ENCODE data around the gene MSH3. TPM values are rescaled to one million over a fixed set of nuclear protein-coding genes. Genes with fewer than 3 reads are reported as not detected.

The MSH3 gene
- polyA plus RNA-seq, 3 donors, result 4.5 to 9.9 (median 8.0) TPM

DNA sequence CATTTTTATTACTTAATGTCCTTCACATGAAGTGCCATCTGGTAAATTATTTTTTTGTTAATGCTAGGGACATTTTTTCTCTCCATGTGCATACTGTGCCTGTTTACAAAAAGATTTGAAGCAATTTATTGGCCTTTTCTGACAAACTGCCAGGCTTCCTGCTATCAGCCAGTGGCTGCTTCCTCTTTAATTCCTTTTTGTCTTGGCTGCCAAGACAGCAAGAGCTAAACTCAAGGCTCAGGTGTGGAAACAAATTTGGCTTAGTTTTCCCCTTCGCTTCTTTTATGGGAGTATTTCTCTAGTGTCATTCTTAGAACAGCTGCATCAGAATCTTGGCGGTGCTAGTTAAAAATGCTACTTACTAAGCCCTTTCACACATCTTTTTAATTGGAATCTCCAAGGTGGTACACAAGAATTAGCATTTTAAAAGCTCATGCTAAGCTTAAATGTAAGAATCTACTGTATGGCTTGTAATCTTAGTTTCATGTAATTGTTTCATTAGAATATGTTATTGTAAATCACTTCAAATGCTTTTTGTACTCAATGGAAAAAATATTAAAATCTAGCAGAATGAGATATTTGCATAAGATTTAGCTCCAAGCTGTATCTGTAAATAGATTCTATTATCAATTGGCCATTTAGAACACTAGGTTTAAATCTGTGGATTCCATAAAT is 171.5 kb downstream of the MSH3 start:
- no CpG with 5 or more reads among the region's 2 CpGs for WGBS (ENCODE audit: insufficient coverage)
- intact Hi-C loops (cut with micrococcal nuclease), result no loop called here

DNA sequence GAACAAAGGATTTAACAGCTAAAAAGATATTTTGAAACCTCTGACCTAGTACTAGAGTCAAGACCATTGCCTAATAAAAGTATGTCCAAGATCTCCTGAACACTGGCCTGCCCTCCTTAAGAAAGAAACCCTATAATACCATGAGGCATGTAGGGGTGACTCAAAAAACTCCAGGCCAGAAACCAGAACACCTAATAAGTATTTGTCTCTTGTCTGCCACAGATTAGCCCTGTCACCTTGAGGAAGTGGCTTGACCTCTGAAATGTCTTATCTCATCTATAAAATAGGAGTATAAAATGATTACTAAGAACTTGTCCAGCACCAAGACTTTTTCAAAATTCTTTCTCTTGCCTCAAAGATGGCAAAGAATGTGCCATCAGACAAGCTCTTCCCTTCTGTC is 180.3 kb downstream of the MSH3 start:
- H3K27me3 Mint-ChIP-seq (ENCODE audit: low read depth in 3 of 3), result peaks cover 0 to 2% (median 0%) of the 10 kb centered on the region in 3 donors
- Histone ChIP-seq H3K4me2 (replicated peaks; ENCODE audit: extremely low read depth, low read length, poor library complexity, severe bottlenecking) (no peak overlapping the region), H3K27ac (ENCODE audit: low read depth in 1 of 2, low read length in 2 of 2) (no peak overlapping the region), H3K4me3 (replicated peaks in 1 of 3; ENCODE audit: low read depth in 2 of 3, low read length in 3 of 3) (no peak overlapping the region), H2AFZ (ENCODE audit: insufficient read depth, low read depth, low read length, poor library complexity, severe bottlenecking) (no peak overlapping the region), H3K36me3 (replicated peaks in 1 of 2; ENCODE audit: control insufficient read depth in 1 of 2, insufficient read depth in 2 of 2, low read length in 2 of 2) (peaks cover 0 to 10% of the 10 kb centered on the region in 2 donors), H3K4me1 (ENCODE audit: control insufficient read depth in 1 of 2, insufficient read depth in 2 of 2, low read length in 2 of 2) (no peaks in the 10 kb centered on the region), H3K9ac (ENCODE audit: insufficient read depth, low read length, poor library complexity, severe bottlenecking) (no peak overlapping the region), H4K20me1 (ENCODE audit: insufficient read depth, low read length) (no peaks in the 10 kb centered on the region), H3K9me3 (replicated peaks in 1 of 2; ENCODE audit: control insufficient read depth in 1 of 2, insufficient read depth in 1 of 2, low read length in 2 of 2) (no peaks in the 10 kb centered on the region), H3K79me2 (ENCODE audit: insufficient read depth, low read length) (no peaks in the 10 kb centered on the region), H3K27me3 (ENCODE audit: control insufficient read depth in 2 of 2, insufficient read depth in 2 of 2, low read length in 2 of 2) (no peaks in the 10 kb centered on the region)
- no peak overlapping the region for H3K27ac Mint-ChIP-seq
- TF ChIP-seq, protein P1, sequence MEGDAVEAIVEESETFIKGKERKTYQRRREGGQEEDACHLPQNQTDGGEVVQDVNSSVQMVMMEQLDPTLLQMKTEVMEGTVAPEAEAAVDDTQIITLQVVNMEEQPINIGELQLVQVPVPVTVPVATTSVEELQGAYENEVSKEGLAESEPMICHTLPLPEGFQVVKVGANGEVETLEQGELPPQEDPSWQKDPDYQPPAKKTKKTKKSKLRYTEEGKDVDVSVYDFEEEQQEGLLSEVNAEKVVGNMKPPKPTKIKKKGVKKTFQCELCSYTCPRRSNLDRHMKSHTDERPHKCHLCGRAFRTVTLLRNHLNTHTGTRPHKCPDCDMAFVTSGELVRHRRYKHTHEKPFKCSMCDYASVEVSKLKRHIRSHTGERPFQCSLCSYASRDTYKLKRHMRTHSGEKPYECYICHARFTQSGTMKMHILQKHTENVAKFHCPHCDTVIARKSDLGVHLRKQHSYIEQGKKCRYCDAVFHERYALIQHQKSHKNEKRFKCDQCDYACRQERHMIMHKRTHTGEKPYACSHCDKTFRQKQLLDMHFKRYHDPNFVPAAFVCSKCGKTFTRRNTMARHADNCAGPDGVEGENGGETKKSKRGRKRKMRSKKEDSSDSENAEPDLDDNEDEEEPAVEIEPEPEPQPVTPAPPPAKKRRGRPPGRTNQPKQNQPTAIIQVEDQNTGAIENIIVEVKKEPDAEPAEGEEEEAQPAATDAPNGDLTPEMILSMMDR (IDR thresholded peaks at IDR 0.05), result no peak
- peaks cover 19 to 24% of the 10 kb centered on the region in 2 donors for H3K36me3 Mint-ChIP-seq
- no peak overlapping the region for H3K4me3 Mint-ChIP-seq
- H3K4me1 Mint-ChIP-seq, result no peaks in the 10 kb centered on the region
- intact Hi-C loops (cut with micrococcal nuclease), result no loop called here
- peaks cover 0 to 4% (median 0%) of the 10 kb centered on the region in 7 donors for H3K9me3 Mint-ChIP-seq
- DNase-seq, result no peak

More for the DNA sequence above, 171.5 kb downstream of the MSH3 start:
- peaks cover 42 to 45% of the 10 kb centered on the region in 2 donors for H3K36me3 Mint-ChIP-seq
- no peak for DNase-seq
- H3K27ac Mint-ChIP-seq, result peak overlapping the region in 1 of 7 donors; percentile 6
- peaks cover 3 to 45% of the 10 kb centered on the region in 2 donors for H3K36me3 ChIP-seq (replicated peaks in 1 of 2; ENCODE audit: control insufficient read depth in 1 of 2, insufficient read depth in 2 of 2, low read length in 2 of 2)
- no peak overlapping the region for H3K4me3 ChIP-seq (replicated peaks in 1 of 3; ENCODE audit: low read depth in 2 of 3, low read length in 3 of 3)
- H3K4me2 ChIP-seq (replicated peaks; ENCODE audit: extremely low read depth, low read length, poor library complexity, severe bottlenecking), result no peak overlapping the region
- H3K79me2 ChIP-seq (ENCODE audit: insufficient read depth, low read length), result no peaks in the 10 kb centered on the region
- no peaks in the 10 kb centered on the region for H3K4me1 Mint-ChIP-seq
- H3K9me3 Mint-ChIP-seq, result peaks cover 13 to 23% (median 18%) of the 10 kb centered on the region in 7 donors
- H3K27ac ChIP-seq (ENCODE audit: low read depth in 1 of 2, low read length in 2 of 2), result no peak overlapping the region
- no peaks in the 10 kb centered on the region for H3K27me3 ChIP-seq (ENCODE audit: control insufficient read depth in 2 of 2, insufficient read depth in 2 of 2, low read length in 2 of 2)
- no peaks in the 10 kb centered on the region for H4K20me1 ChIP-seq (ENCODE audit: insufficient read depth, low read length)
- no peak overlapping the region for H3K4me3 Mint-ChIP-seq
- H3K9ac ChIP-seq (ENCODE audit: insufficient read depth, low read length, poor library complexity, severe bottlenecking), result no peak overlapping the region
- H3K27me3 Mint-ChIP-seq (ENCODE audit: low read depth in 3 of 3), result no peaks in the 10 kb centered on the region
- H3K9me3 ChIP-seq (replicated peaks in 1 of 2; ENCODE audit: control insufficient read depth in 1 of 2, insufficient read depth in 1 of 2, low read length in 2 of 2), result peaks cover 13 to 17% of the 10 kb centered on the region in 2 donors
- no peak overlapping the region for H2AFZ ChIP-seq (ENCODE audit: insufficient read depth, low read depth, low read length, poor library complexity, severe bottlenecking)
- H3K4me1 ChIP-seq (ENCODE audit: control insufficient read depth in 1 of 2, insufficient read depth in 2 of 2, low read length in 2 of 2), result no peaks in the 10 kb centered on the region
- TF ChIP-seq, protein P1 (IDR thresholded peaks at IDR 0.05), result no peak
